LNCaP clone FGC (cell line): ENCODE results near the gene SLC25A22.
A peak's percentile ranks its signal among the peaks of the same experiment; 100 is the strongest.

Source experiments
- DNase-seq: peaks from one replicate; pipeline ENCODE4 v3.0.0-alpha.2; 2011; ENCODE audit warnings: low read depth
- H3K4me3 ChIP-seq: 2 replicates; pipeline ENCODE4 v1.5.1; 2011; ENCODE audit warnings: mild to moderate bottlenecking, low read depth, low read length, control low read depth
- CTCF ChIP-seq: IDR thresholded peaks from 2 replicates; pipeline ENCODE4 v1.5.1; 2012; ENCODE audit warnings: mild to moderate bottlenecking; ENCODE audit not compliant: control insufficient read depth, insufficient read depth; ENCODE audit errors: extremely low read depth

Gene SLC25A22

GRCh38 chr11:783581-784015 lies 14.5 kb downstream of the SLC25A22 start:
- TF ChIP-seq CTCF, result peak; percentile 74
- no peak overlapping the region for H3K4me3 ChIP-seq
- DNase-seq, result peak; percentile 69

GRCh38 chr11:782264-783174 lies 15.6 kb downstream of the SLC25A22 start:
- TF ChIP-seq CTCF, result no peak
- H3K4me3 ChIP-seq, result no peak overlapping the region
- DNase-seq, result no peak

- no peak for DNase-seq
- no peak overlapping the region for H3K4me3 ChIP-seq
- TF ChIP-seq CTCF, result no peak
Measured at GRCh38 chr11:779955-780532, 18.0 kb downstream of the SLC25A22 start.

- TF ChIP-seq CTCF, result no peak
- no peak overlapping the region for H3K4me3 ChIP-seq
- DNase-seq, result no peak
Measured at GRCh38 chr11:778976-779954, 18.8 kb downstream of the SLC25A22 start.

- no peak for DNase-seq
- peak within 1 kb of the TSS; percentile 97 for H3K4me3 ChIP-seq
- TF ChIP-seq CTCF, result no peak
Measured at GRCh38 chr11:777288-778255, 20.5 kb downstream of the SLC25A22 start, which contains the start of gene GATD1. Gene GATD1 (minus strand): TSS chr11:777487. CDS start chr11:777462, 25 bp downstream.
